Breast epithelium (tissue), 4 donors: ENCODE measurements around the gene RRM2. TPM values are rescaled to one million over a fixed set of nuclear protein-coding genes. Genes with fewer than 3 reads are reported as not detected.

ENCODE experiments used
- DNase-seq, 2 donors: peaks; one replicate each; pipeline ENCODE4 v3.0.0-alpha.2; 2019; ENCODE audit warnings: low spot score in 2 of 2
- H3K27ac ChIP-seq, 2 donors: fragments of 200-600 bp; sonication (generic) in 1 of 2; one replicate each; pipeline ENCODE4 v1.5.1; 2016 to 2019; ENCODE audit warnings: mild to moderate bottlenecking in 1 of 2
- H3K27me3 ChIP-seq, 2 donors: fragments of 200-600 bp; sonication (generic) in 1 of 2; one replicate each; pipeline versions ENCODE4 v1.5.1 to v1.6.0; 2017 to 2019; ENCODE audit warnings: control low read depth in 1 of 2, mild to moderate bottlenecking in 1 of 2
- H3K36me3 ChIP-seq: fragments of 200-600 bp; one replicate; pipeline ENCODE4 v1.5.1; 2019
- H3K4me1 ChIP-seq, 2 donors: fragments of 200-600 bp; sonication (generic); one replicate each; pipeline ENCODE4 v1.5.1; 2016 to 2019; ENCODE audit warnings: control low read depth in 1 of 2
- H3K4me3 ChIP-seq, 3 donors: fragments of 200-600 bp; sonication (generic); 1 replicate in 2 of 3; 2 replicates in 1 of 3; pipeline ENCODE4 v1.5.1; 2016 to 2019; ENCODE audit warnings: mild to moderate bottlenecking in 3 of 3, moderate library complexity in 2 of 3
- H3K9me3 ChIP-seq, 2 donors: fragments of 200-600 bp; sonication (generic) in 1 of 2; one replicate each; pipeline ENCODE4 v1.5.1; 2016 to 2019; ENCODE audit warnings: control low read depth in 1 of 2
- POLR2A ChIP-seq: fragments of 450-650 bp; IDR thresholded peaks from one replicate; pipeline ENCODE4 v1.6.1; 2016; ENCODE audit warnings: antibody characterized with exemption, mild to moderate bottlenecking, moderate library complexity
- POLR2AphosphoS5 ChIP-seq, 3 donors: sonication (generic); formaldehyde crosslinking; IDR thresholded peaks; one replicate each; pipeline ENCODE4 v1.6.1; 2017; ENCODE audit warnings: antibody characterized with exemption in 3 of 3
- intact Hi-C: fragments of 100-400 bp; cut with DNase I; formaldehyde crosslinking; loops from one replicate; pipeline ENCODE4 v1.15.1; 2023; ENCODE audit warnings: low total_unique reads
- total RNA-seq, 3 donors: library from RNA; depleted of rRNA; stranded (reverse); fragments of >200 nt; gene quantifications; one replicate each; pipeline ENCODE4 v1.1.0, GENCODE V29; 2016
- TF ChIP-seq, protein P1 (sequence below), 3 donors: fragments of 450-650 bp; IDR thresholded peaks; one replicate each; pipeline ENCODE4 v1.5.1; 2016 to 2017; ENCODE audit warnings: antibody characterized with exemption in 3 of 3, mild to moderate bottlenecking in 3 of 3, moderate library complexity in 3 of 3

The RRM2 gene
- 1 to 10 TPM in 2 of 3 donors, under 1 TPM in 1; 0.98 to 2.6 (median 1.6) TPM for total RNA-seq

GRCh38 chr2:10122500-10123280 is at the start of gene RRM2:
Gene RRM2, plus strand, starts transcription at chr2:10122739. Its CDS starts 60 bp downstream, at chr2:10122799.
- Histone ChIP-seq H3K4me1 (peaks cover 4 to 12% of the 10 kb centered on the region in 2 donors), H3K36me3 (no peaks in the 10 kb centered on the region), H3K4me3 (peak within 1 kb of the TSS; percentile 43 to 77 (median 52)), H3K27me3 (peaks cover 0 to 19% of the 10 kb centered on the region in 2 donors), H3K27ac (no peak within 1 kb of the TSS), H3K9me3 (no peaks in the 10 kb centered on the region)
- peak; percentile 86 to 88 for DNase-seq
- TF ChIP-seq POLR2AphosphoS5 (IDR thresholded peaks at IDR 0.05) (peak; percentile 37 to 55 (median 40)), POLR2A (no peak)
- intact Hi-C loops, result no loop called here

GRCh38 chr2:10073706-10074105 is 48.8 kb upstream of the RRM2 start:
- peaks cover 0 to 1% of the 10 kb centered on the region in 2 donors for H3K4me1 ChIP-seq
- intact Hi-C loops, result no loop called here
- no peak for DNase-seq
- no peak overlapping the region for H3K4me3 ChIP-seq
- TF ChIP-seq POLR2AphosphoS5 (IDR thresholded peaks at IDR 0.05) (no peak), POLR2A (no peak)
- TF ChIP-seq, protein P1, sequence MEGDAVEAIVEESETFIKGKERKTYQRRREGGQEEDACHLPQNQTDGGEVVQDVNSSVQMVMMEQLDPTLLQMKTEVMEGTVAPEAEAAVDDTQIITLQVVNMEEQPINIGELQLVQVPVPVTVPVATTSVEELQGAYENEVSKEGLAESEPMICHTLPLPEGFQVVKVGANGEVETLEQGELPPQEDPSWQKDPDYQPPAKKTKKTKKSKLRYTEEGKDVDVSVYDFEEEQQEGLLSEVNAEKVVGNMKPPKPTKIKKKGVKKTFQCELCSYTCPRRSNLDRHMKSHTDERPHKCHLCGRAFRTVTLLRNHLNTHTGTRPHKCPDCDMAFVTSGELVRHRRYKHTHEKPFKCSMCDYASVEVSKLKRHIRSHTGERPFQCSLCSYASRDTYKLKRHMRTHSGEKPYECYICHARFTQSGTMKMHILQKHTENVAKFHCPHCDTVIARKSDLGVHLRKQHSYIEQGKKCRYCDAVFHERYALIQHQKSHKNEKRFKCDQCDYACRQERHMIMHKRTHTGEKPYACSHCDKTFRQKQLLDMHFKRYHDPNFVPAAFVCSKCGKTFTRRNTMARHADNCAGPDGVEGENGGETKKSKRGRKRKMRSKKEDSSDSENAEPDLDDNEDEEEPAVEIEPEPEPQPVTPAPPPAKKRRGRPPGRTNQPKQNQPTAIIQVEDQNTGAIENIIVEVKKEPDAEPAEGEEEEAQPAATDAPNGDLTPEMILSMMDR (IDR thresholded peaks at IDR 0.05), result no peak
- H3K9me3 ChIP-seq, result no peaks in the 10 kb centered on the region
- no peaks in the 10 kb centered on the region for H3K36me3 ChIP-seq
- peaks cover 0 to 5% of the 10 kb centered on the region in 2 donors for H3K27me3 ChIP-seq
- no peak overlapping the region for H3K27ac ChIP-seq

GRCh38 chr2:10075101-10075500 is 47.4 kb upstream of the RRM2 start:
- Histone ChIP-seq H3K36me3 (no peaks in the 10 kb centered on the region), H3K27me3 (peaks cover 0 to 5% of the 10 kb centered on the region in 2 donors), H3K27ac (no peak overlapping the region), H3K4me3 (no peak overlapping the region), H3K9me3 (no peaks in the 10 kb centered on the region), H3K4me1 (peaks cover 4 to 7% of the 10 kb centered on the region in 2 donors)
- no peak for DNase-seq
- no peak for TF ChIP-seq POLR2AphosphoS5 (IDR thresholded peaks at IDR 0.05)
- no peak for TF ChIP-seq POLR2A
- TF ChIP-seq, protein P1 (IDR thresholded peaks at IDR 0.05), result no peak
- intact Hi-C loops, result no loop called here

DNA sequence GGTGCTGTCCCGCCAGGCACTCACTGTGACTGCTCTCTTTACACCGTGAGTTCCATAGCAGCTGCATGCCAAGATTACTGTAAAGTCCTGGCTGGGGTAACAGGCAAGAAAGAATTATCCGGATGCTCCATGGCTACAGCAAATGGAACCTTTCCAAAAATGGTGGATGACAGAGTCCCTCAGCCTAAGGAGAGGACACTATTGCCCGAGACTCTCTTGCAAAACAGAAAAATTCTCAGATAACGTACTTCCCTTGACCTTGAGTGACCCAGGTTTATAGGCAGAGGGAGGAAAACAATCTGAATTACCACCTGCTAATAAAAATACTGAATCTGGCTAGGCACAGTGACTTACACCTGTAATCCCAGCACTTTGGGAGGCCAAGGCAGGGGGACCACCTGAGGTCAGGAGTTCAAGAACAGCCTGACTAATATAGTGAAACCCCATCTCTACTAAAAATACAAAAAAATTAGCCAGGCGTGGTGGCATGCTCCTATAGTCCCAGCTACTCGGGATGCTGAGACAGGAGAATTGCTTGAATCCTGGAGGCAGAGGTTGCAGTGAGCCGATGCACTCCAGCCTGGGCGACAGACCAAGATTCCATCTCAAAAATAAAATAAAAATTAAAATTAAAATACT is 46.8 kb upstream of the RRM2 start:
- peaks cover 6 to 7% of the 10 kb centered on the region in 2 donors for H3K4me1 ChIP-seq
- TF ChIP-seq POLR2AphosphoS5 (IDR thresholded peaks at IDR 0.05), result no peak
- no peak for TF ChIP-seq POLR2A
- TF ChIP-seq, protein P1 (IDR thresholded peaks at IDR 0.05), result no peak
- H3K4me3 ChIP-seq, result no peak overlapping the region
- H3K27ac ChIP-seq, result no peak overlapping the region
- H3K27me3 ChIP-seq, result peaks cover 0 to 10% of the 10 kb centered on the region in 2 donors
- H3K36me3 ChIP-seq, result no peaks in the 10 kb centered on the region
- no peaks in the 10 kb centered on the region for H3K9me3 ChIP-seq
- DNase-seq, result no peak
- intact Hi-C loops, result no loop called here

GRCh38 chr2:10076511-10076910 is 46.0 kb upstream of the RRM2 start:
- Histone ChIP-seq H3K36me3 (no peaks in the 10 kb centered on the region), H3K4me1 (peaks cover 6 to 7% of the 10 kb centered on the region in 2 donors), H3K27ac (no peak overlapping the region), H3K27me3 (peaks cover 0 to 12% of the 10 kb centered on the region in 2 donors), H3K9me3 (no peaks in the 10 kb centered on the region), H3K4me3 (no peak overlapping the region)
- no peak for DNase-seq
- no peak for TF ChIP-seq POLR2AphosphoS5 (IDR thresholded peaks at IDR 0.05)
- no peak for TF ChIP-seq POLR2A
- TF ChIP-seq, protein P1 (IDR thresholded peaks at IDR 0.05), result no peak
- intact Hi-C loops, result no loop called here
